IMR-90 (cell line): ENCODE results near the gene MAPK13. TPM values are rescaled to one million over a fixed set of nuclear protein-coding genes. Genes with fewer than 3 reads are reported as not detected.
A peak's percentile ranks its signal among the peaks of the same experiment; 100 is the strongest.

Experiments used
- ATAC-seq: fragments of 200-7000 bp; cut with Tn5 transposase; 2 replicates; pipeline ENCODE4 v1.9.1; 2020; ENCODE audit warnings: low read depth, mild to moderate bottlenecking, moderate library complexity
- BruUV-seq: library from RNA; stranded (reverse); fragments of 400-500 nt; replicated peaks from 2 replicates; lab custom pipeline; 2021; lab: Mats Ljungman, UMichigan
- CTCF ChIA-PET: fragments of 300-600 bp; formaldehyde crosslinking; extraction: SDS; loops from one replicate; lab custom pipeline; 2021; ENCODE audit warnings: antibody characterized with exemption; lab: Yijun Ruan, JAX
- POLR2A ChIA-PET: fragments of 300-600 bp; sonication (Branson Sonifier 250); formaldehyde crosslinking; loops from one replicate; lab custom pipeline; 2022; ENCODE audit warnings: antibody characterized with exemption; ENCODE audit not compliant: unreplicated experiment; lab: Charles Lee
- DNase-seq: peaks from one replicate; pipeline ENCODE4 v3.0.0; 2013
- H2AFZ ChIP-seq: replicated peaks from 2 replicates; pipeline ENCODE3; 2013; ENCODE audit warnings: low read length, mild to moderate bottlenecking; ENCODE audit not compliant: poor library complexity
- H2AK5ac ChIP-seq: 2 replicates; pipeline ENCODE4 v1.6.1; 2013; ENCODE audit warnings: low read depth, low read length, inconsistent platforms
- H2AK9ac ChIP-seq: replicated peaks from 2 replicates; pipeline ENCODE3; 2013; ENCODE audit warnings: mild to moderate bottlenecking, low read depth, low read length, moderate library complexity; ENCODE audit not compliant: poor library complexity
- H2BK120ac ChIP-seq: 2 replicates; pipeline ENCODE4 v1.6.1; 2013; ENCODE audit warnings: low read depth, low read length, inconsistent platforms
- H2BK15ac ChIP-seq: 3 replicates; pipeline ENCODE4 v1.6.1; 2013; ENCODE audit warnings: low read depth, low read length, inconsistent platforms
- H2BK20ac ChIP-seq: 2 replicates; pipeline ENCODE4 v1.6.1; 2013; ENCODE audit warnings: low read depth, mild to moderate bottlenecking, inconsistent platforms, low read length, moderate library complexity
- H2BK5ac ChIP-seq: 2 replicates; pipeline ENCODE4 v1.6.1; 2013; ENCODE audit warnings: mild to moderate bottlenecking, low read depth, low read length, inconsistent platforms; ENCODE audit not compliant: poor library complexity, severe bottlenecking
- H3K14ac ChIP-seq: replicated peaks from 2 replicates; pipeline ENCODE4 v1.6.1; 2013; ENCODE audit warnings: low read depth, low read length, inconsistent platforms
- H3K18ac ChIP-seq: 2 replicates; pipeline ENCODE4 v1.6.1; 2013; ENCODE audit warnings: low read depth, low read length, control low read depth
- H3K23ac ChIP-seq: 2 replicates; pipeline ENCODE4 v1.6.1; 2013; ENCODE audit warnings: low read depth, low read length, inconsistent platforms
- H3K27ac ChIP-seq: 2 replicates; pipeline ENCODE4 v1.5.1; 2013; ENCODE audit warnings: mild to moderate bottlenecking, control low read depth, low read length; ENCODE audit not compliant: insufficient read depth
- H3K27me3 ChIP-seq: 2 replicates; pipeline ENCODE4 v1.6.1; 2013; ENCODE audit warnings: low read length; ENCODE audit not compliant: control insufficient read depth, insufficient read depth
- H3K36me3 ChIP-seq: 2 replicates; pipeline ENCODE4 v1.6.1; 2013; ENCODE audit warnings: low read length, mixed read lengths; ENCODE audit not compliant: control insufficient read depth, insufficient read depth
- H3K4ac ChIP-seq: 2 replicates; pipeline ENCODE4 v1.6.1; 2013; ENCODE audit warnings: low read depth, low read length, inconsistent platforms
- H3K4me1 ChIP-seq: 2 replicates; pipeline ENCODE4 v1.6.1; 2013; ENCODE audit warnings: low read length, mixed read lengths; ENCODE audit not compliant: control insufficient read depth, insufficient read depth
- H3K4me2 ChIP-seq: 2 replicates; pipeline ENCODE4 v1.6.1; 2013; ENCODE audit warnings: low read depth, mild to moderate bottlenecking, control low read depth, low read length, moderate library complexity
- H3K4me3 ChIP-seq: 2 replicates; pipeline ENCODE4 v1.5.1; 2013; ENCODE audit warnings: low read depth, mild to moderate bottlenecking, control low read depth, low read length, moderate library complexity; ENCODE audit not compliant: insufficient read depth
- H3K56ac ChIP-seq: 2 replicates; pipeline ENCODE4 v1.6.1; 2013; ENCODE audit warnings: low read length, inconsistent platforms; ENCODE audit not compliant: insufficient read depth; ENCODE audit errors: extremely low read depth
- H3K79me1 ChIP-seq, 2 experiments: 2 replicates each; pipeline ENCODE4 v1.6.1; 2013; ENCODE audit warnings: low read length in 2 of 2, inconsistent platforms in 1 of 2, low read depth in 1 of 2
- H3K9ac ChIP-seq: 2 replicates; pipeline ENCODE4 v1.6.1; 2013; ENCODE audit warnings: low read depth, low read length, control low read depth
- H3K9me1 ChIP-seq: 2 replicates; pipeline ENCODE4 v1.6.1; 2013; ENCODE audit warnings: low read length, inconsistent platforms; ENCODE audit not compliant: insufficient read depth
- H3K9me3 ChIP-seq: 2 replicates; pipeline ENCODE4 v1.6.1; 2013; ENCODE audit warnings: low read length; ENCODE audit not compliant: control insufficient read depth, insufficient read depth
- H4K20me1 ChIP-seq: 2 replicates; pipeline ENCODE4 v1.6.1; 2013; ENCODE audit warnings: low read length, inconsistent platforms; ENCODE audit not compliant: insufficient read depth
- H4K5ac ChIP-seq: 2 replicates; pipeline ENCODE4 v1.6.1; 2013; ENCODE audit warnings: mild to moderate bottlenecking, low read depth, low read length, control low read depth
- H4K8ac ChIP-seq, 2 experiments: 2 replicates each; pipeline ENCODE4 v1.6.1; 2013; ENCODE audit warnings: low read depth in 2 of 2, low read length in 2 of 2, control low read depth in 1 of 2, inconsistent platforms in 1 of 2
- H4K91ac ChIP-seq: 2 replicates; pipeline ENCODE4 v1.6.1; 2013; ENCODE audit warnings: low read depth, low read length, inconsistent platforms; ENCODE audit not compliant: insufficient read depth
- BHLHE40 ChIP-seq: fragments of 150-350 bp; IDR thresholded peaks from 2 replicates; pipeline ENCODE4 v1.6.1; 2016; ENCODE audit warnings: mild to moderate bottlenecking, low read depth, low read length
- CEBPB ChIP-seq: IDR thresholded peaks from 2 replicates; pipeline ENCODE4 v1.6.1; 2012; ENCODE audit warnings: low read depth, low read length, improper control_type of control experiment
- CHD1 ChIP-seq: IDR thresholded peaks from 2 replicates; pipeline ENCODE4 v1.6.1; 2012; ENCODE audit warnings: low read depth, low read length, improper control_type of control experiment
- FOS ChIP-seq: fragments of 150-350 bp; IDR thresholded peaks from 2 replicates; pipeline ENCODE4 v1.6.1; 2016; ENCODE audit warnings: low read depth, low read length
- MAFK ChIP-seq: IDR thresholded peaks from 2 replicates; pipeline ENCODE4 v1.6.1; 2012; ENCODE audit warnings: low read depth, low read length, improper control_type of control experiment
- MAZ ChIP-seq: IDR thresholded peaks from 2 replicates; pipeline ENCODE4 v1.6.1; 2012; ENCODE audit warnings: low read depth, mild to moderate bottlenecking, low read length, improper control_type of control experiment, moderate library complexity, borderline replicate concordance
- MXI1 ChIP-seq: IDR thresholded peaks from 2 replicates; pipeline ENCODE4 v1.6.1; 2012; ENCODE audit warnings: low read depth, mild to moderate bottlenecking, low read length, moderate library complexity, borderline replicate concordance
- NFE2L2 ChIP-seq: fragments of 150-350 bp; IDR thresholded peaks from 2 replicates; pipeline ENCODE4 v1.6.1; 2016; ENCODE audit warnings: low read depth, mild to moderate bottlenecking, low read length
- POLR2A ChIP-seq: IDR thresholded peaks from 2 replicates; pipeline ENCODE4 v1.6.1; 2012; ENCODE audit warnings: mild to moderate bottlenecking, low read depth, low read length
- RAD21 ChIP-seq: IDR thresholded peaks from 2 replicates; pipeline ENCODE4 v1.6.1; 2012; ENCODE audit warnings: low read length, improper control_type of control experiment
- RCOR1 ChIP-seq: IDR thresholded peaks from 2 replicates; pipeline ENCODE4 v1.6.1; 2012; ENCODE audit warnings: mild to moderate bottlenecking, low read length, improper control_type of control experiment; ENCODE audit not compliant: insufficient replicate concordance
- RFX5 ChIP-seq: IDR thresholded peaks from 2 replicates; pipeline ENCODE4 v1.8.0; 2012; ENCODE audit warnings: low read depth, mild to moderate bottlenecking, low read length, moderate library complexity
- SMC3 ChIP-seq: fragments of 150-350 bp; IDR thresholded peaks from 2 replicates; pipeline ENCODE4 v1.6.1; 2016; ENCODE audit warnings: low read depth, mild to moderate bottlenecking, antibody characterized with exemption, low read length, moderate library complexity
- WGBS, 2 experiments: methylation state at CpG; one replicate each; pipeline versions ENCODE4 v1.1.5 to v1.1.7; 2013; ENCODE audit warnings: missing lambda C conversion rate in 2 of 2; ENCODE audit not compliant: insufficient read length in 1 of 2; ENCODE audit errors: extremely low coverage in 2 of 2; 5-methylcytosine and 5-hydroxymethylcytosine counted together
- dilution Hi-C: fragments of 300-500 bp; cut with HindIII; formaldehyde crosslinking; loops from one replicate; pipeline ENCODE4 v1.14.3; 2018; ENCODE audit warnings: low sequenced_read_pairs; ENCODE audit not compliant: unreplicated experiment
- in situ Hi-C: fragments of 300-500 bp; cut with MboI; formaldehyde crosslinking; loops from 3 replicates; pipeline ENCODE4 v1.14.3; 2019; ENCODE audit warnings: low sequenced_read_pairs, inconsistent platforms, mixed read lengths
- intact Hi-C: fragments of 100-400 bp; cut with micrococcal nuclease; formaldehyde crosslinking; loops from 2 replicates; pipeline ENCODE4 v1.10.0; 2022
- polyA plus RNA-seq, 3 experiments: library from polyadenylated mRNA; depleted of rRNA; stranded (reverse); fragments of >200 nt; gene quantifications; 2 replicates each; pipeline ENCODE4 v1.2.3, GENCODE V29; 2012; ENCODE audit warnings: low replicate concordance in 1 of 3
- total RNA-seq: library from RNA; depleted of rRNA; stranded (reverse); fragments of >200 nt; gene quantifications from 2 replicates; pipeline ENCODE4 v1.2.3, GENCODE V29; 2012
- TF ChIP-seq, protein P1 (sequence below): fragments of 150-350 bp; IDR thresholded peaks from 2 replicates; pipeline ENCODE4 v1.6.1; 2016; ENCODE audit warnings: low read depth, mild to moderate bottlenecking, low read length, moderate library complexity, borderline replicate concordance
- TF ChIP-seq, protein P2 (sequence below): conservative IDR thresholded peaks from 2 replicates; pipeline ENCODE4 v1.5.1; 2012; ENCODE audit warnings: mild to moderate bottlenecking, low read depth, low read length, improper control_type of control experiment
- TF ChIP-seq, protein P3 (sequence below): fragments of 150-350 bp; IDR thresholded peaks from 2 replicates; pipeline ENCODE4 v1.6.1; 2017; ENCODE audit warnings: mild to moderate bottlenecking, antibody characterized with exemption, low read length, low read depth

The MAPK13 gene
- total and polyA plus RNA-seq, 2 of the 4 experiments (the other 2 are of a cell fraction), result 2.0 to 2.9 TPM

DNA sequence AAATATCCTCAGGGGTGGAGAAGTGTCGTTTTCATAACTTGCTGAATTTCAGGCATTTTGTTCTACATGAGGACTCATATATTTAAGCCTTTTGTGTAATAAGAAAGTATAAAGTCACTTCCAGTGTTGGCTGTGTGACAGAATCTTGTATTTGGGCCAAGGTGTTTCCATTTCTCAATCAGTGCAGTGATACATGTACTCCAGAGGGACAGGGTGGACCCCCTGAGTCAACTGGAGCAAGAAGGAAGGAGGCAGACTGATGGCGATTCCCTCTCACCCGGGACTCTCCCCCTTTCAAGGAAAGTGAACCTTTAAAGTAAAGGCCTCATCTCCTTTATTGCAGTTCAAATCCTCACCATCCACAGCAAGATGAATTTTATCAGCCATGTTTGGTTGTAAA, 20.3 kb upstream of the MAPK13 start:
- H2AFZ ChIP-seq, result no peak overlapping the region
- no peak overlapping the region for H2AK5ac ChIP-seq
- ChIA-PET POLR2A (no interaction called here), CTCF (interaction anchor here (0.5 kb wide), 1 partner anchor 18 kb away, joined by 3 read pairs; no protein-coding TSS in a partner anchor)
- TSS peak; percentile 61 for BruUV-seq
- no peak overlapping the region for H2BK120ac ChIP-seq
- in situ Hi-C loops (no loop called here), intact Hi-C loops (no loop called here), dilution Hi-C loops (no loop called here)
- no peaks in the 10 kb centered on the region for H3K4me1 ChIP-seq
- H3K4me3 ChIP-seq, result no peak overlapping the region
- TF ChIP-seq MXI1 (no peak), MAZ (no peak), FOS (no peak), BHLHE40 (no peak), RCOR1 (no peak), MAFK (no peak), CHD1 (no peak), RAD21 (no peak), CEBPB (no peak), POLR2A (no peak), NFE2L2 (no peak), RFX5 (no peak), SMC3 (no peak)
- TF ChIP-seq, protein P1, sequence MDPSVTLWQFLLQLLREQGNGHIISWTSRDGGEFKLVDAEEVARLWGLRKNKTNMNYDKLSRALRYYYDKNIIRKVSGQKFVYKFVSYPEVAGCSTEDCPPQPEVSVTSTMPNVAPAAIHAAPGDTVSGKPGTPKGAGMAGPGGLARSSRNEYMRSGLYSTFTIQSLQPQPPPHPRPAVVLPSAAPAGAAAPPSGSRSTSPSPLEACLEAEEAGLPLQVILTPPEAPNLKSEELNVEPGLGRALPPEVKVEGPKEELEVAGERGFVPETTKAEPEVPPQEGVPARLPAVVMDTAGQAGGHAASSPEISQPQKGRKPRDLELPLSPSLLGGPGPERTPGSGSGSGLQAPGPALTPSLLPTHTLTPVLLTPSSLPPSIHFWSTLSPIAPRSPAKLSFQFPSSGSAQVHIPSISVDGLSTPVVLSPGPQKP, result no peak
- TF ChIP-seq, protein P2, sequence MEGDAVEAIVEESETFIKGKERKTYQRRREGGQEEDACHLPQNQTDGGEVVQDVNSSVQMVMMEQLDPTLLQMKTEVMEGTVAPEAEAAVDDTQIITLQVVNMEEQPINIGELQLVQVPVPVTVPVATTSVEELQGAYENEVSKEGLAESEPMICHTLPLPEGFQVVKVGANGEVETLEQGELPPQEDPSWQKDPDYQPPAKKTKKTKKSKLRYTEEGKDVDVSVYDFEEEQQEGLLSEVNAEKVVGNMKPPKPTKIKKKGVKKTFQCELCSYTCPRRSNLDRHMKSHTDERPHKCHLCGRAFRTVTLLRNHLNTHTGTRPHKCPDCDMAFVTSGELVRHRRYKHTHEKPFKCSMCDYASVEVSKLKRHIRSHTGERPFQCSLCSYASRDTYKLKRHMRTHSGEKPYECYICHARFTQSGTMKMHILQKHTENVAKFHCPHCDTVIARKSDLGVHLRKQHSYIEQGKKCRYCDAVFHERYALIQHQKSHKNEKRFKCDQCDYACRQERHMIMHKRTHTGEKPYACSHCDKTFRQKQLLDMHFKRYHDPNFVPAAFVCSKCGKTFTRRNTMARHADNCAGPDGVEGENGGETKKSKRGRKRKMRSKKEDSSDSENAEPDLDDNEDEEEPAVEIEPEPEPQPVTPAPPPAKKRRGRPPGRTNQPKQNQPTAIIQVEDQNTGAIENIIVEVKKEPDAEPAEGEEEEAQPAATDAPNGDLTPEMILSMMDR, result no peak
- TF ChIP-seq, protein P3, sequence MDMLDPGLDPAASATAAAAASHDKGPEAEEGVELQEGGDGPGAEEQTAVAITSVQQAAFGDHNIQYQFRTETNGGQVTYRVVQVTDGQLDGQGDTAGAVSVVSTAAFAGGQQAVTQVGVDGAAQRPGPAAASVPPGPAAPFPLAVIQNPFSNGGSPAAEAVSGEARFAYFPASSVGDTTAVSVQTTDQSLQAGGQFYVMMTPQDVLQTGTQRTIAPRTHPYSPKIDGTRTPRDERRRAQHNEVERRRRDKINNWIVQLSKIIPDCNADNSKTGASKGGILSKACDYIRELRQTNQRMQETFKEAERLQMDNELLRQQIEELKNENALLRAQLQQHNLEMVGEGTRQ, result no peak
- H4K91ac ChIP-seq, result no peak overlapping the region
- peaks cover 3% of the 10 kb centered on the region; the same call in 1 of the 2 replicates for H3K9me1 ChIP-seq
- no peaks in the 10 kb centered on the region for H3K9me3 ChIP-seq
- peaks cover 26% of the 10 kb centered on the region for H3K36me3 ChIP-seq
- no peak overlapping the region for H3K14ac ChIP-seq
- DNase-seq (no peak), ATAC-seq (no peak)
- H3K23ac ChIP-seq, result no peak overlapping the region
- no peak overlapping the region for H3K9ac ChIP-seq
- H3K4me2 ChIP-seq, result no peak overlapping the region
- no peak overlapping the region for H2BK5ac ChIP-seq
- H3K4ac ChIP-seq, result no peak overlapping the region
- H2BK15ac ChIP-seq, result no peak overlapping the region
- H3K27me3 ChIP-seq, result no peaks in the 10 kb centered on the region
- H2BK20ac ChIP-seq, result no peak overlapping the region
- no peak overlapping the region for H3K56ac ChIP-seq
- no peaks in the 10 kb centered on the region for H4K20me1 ChIP-seq
- no peak overlapping the region for H4K8ac ChIP-seq
- peaks cover 0 to 12% of the 10 kb centered on the region in 2 experiments; a peak in 2 of 4 replicates for H3K79me1 ChIP-seq
- H4K5ac ChIP-seq, result no peak overlapping the region
- no peak overlapping the region for H2AK9ac ChIP-seq
- H3K27ac ChIP-seq, result no peak overlapping the region
- WGBS, 2 experiments, result no CpG with 5 or more reads among the region's 3 CpGs
- no peak overlapping the region for H3K18ac ChIP-seq
